Fibroblast of skin of back (primary cell): Measurements from ENCODE around the gene TENM4.
"Not testable (repeated sequence)": the region's sequence is repeated elsewhere in the genome, so short reads cannot be mapped to it uniquely, and the experiment has no call there.

ENCODE experiments used
- DNase-seq: peaks from one replicate; pipeline ENCODE4 v3.0.0-alpha.2; 2013

Gene TENM4

GRCh38 chr11:78832226-78832947 is 608.4 kb downstream of the TENM4 start:
- DNase-seq = no peak

GRCh38 chr11:78831571-78831970 is 609.3 kb downstream of the TENM4 start:
- no peak for DNase-seq

- no peak for DNase-seq
Observed at GRCh38 chr11:78830277-78830819, 610.5 kb downstream of the TENM4 start.

GRCh38 chr11:78829146-78829545 is 611.7 kb downstream of the TENM4 start:
- DNase-seq = no peak

- no peak for DNase-seq
Observed at GRCh38 chr11:78828676-78829075, 612.2 kb downstream of the TENM4 start.

- not testable (repeated sequence) for DNase-seq
Observed at GRCh38 chr11:78827291-78827690, 613.5 kb downstream of the TENM4 start.

GRCh38 chr11:78825591-78826020 is 615.2 kb downstream of the TENM4 start:
- peak; percentile 18 for DNase-seq

- no peak for DNase-seq
Observed at GRCh38 chr11:78823588-78823987, 617.2 kb downstream of the TENM4 start.

- no peak for DNase-seq
Observed at GRCh38 chr11:78822931-78823423, 617.9 kb downstream of the TENM4 start.

- DNase-seq = peak; percentile 53
Observed at GRCh38 chr11:78821371-78822306, 619.2 kb downstream of the TENM4 start.

- DNase-seq = no peak
Observed at GRCh38 chr11:78820741-78821140, 620.1 kb downstream of the TENM4 start.

- DNase-seq = no peak
Observed at GRCh38 chr11:78818201-78818600, 622.6 kb downstream of the TENM4 start.

GRCh38 chr11:78815831-78816230 is 625.0 kb downstream of the TENM4 start:
- no peak for DNase-seq

GRCh38 chr11:78812513-78813293 is 628.1 kb downstream of the TENM4 start:
- DNase-seq = no peak

- no peak for DNase-seq
Observed at GRCh38 chr11:78810559-78811009, 630.2 kb downstream of the TENM4 start.

GRCh38 chr11:78809931-78810541 is 630.8 kb downstream of the TENM4 start:
- DNase-seq = peak; percentile 77

GRCh38 chr11:78808923-78809322 is 631.9 kb downstream of the TENM4 start:
- DNase-seq = no peak

GRCh38 chr11:78807351-78807750 is 633.5 kb downstream of the TENM4 start:
- DNase-seq = no peak

- no peak for DNase-seq
Observed at GRCh38 chr11:78806214-78807004, 634.4 kb downstream of the TENM4 start.

GRCh38 chr11:78804991-78805390 is 635.8 kb downstream of the TENM4 start:
- no peak for DNase-seq

GRCh38 chr11:78803995-78804394 is 636.8 kb downstream of the TENM4 start:
- DNase-seq = no peak
